Left cardiac atrium (tissue), 4 donors: ENCODE data around the gene BAZ2A. TPM values are rescaled to one million over a fixed set of nuclear protein-coding genes. Genes with fewer than 3 reads are reported as not detected.
A peak's percentile ranks its signal among the peaks of the same experiment; 100 is the strongest.

Experiments
- ATAC-seq, 2 donors: fragments of 200-7000 bp; cut with Tn5 transposase; one replicate each; pipeline ENCODE4 v1.9.1; 2020; ENCODE audit warnings: mild to moderate bottlenecking in 2 of 2, moderate library complexity in 2 of 2
- DNase-seq: peaks from one replicate; pipeline ENCODE4 v3.0.0-alpha.2; 2020
- intact Hi-C, 2 donors: fragments of 100-400 bp; cut with DNase I; formaldehyde crosslinking; loops; one replicate each; pipeline versions ENCODE4 v1.14.1 to v1.15.1; 2022 to 2023
- total RNA-seq, 2 donors: library from RNA; stranded (reverse); fragmentation: NEBNext Ultra II Directional; extraction: Animal tissue kit (Norgen Biotek cat#: 25700); gene quantifications; one replicate each; pipeline ENCODE4 v1.2.1, GENCODE V29; 2021
- donor health status: DM: no; HTN: yes; CAD: no.
- donor health status: DM: no; HTN: yes; CAD: no; lungs with severe emphysema.
- donor health status: DM: yes; HTN: yes; CAD: no.
- donor health status: Dilated cardiomyopathy.

BAZ2A gene
- total RNA-seq, 2 donors from 2014 or later = 38.3 to 54.1 TPM

DNA sequence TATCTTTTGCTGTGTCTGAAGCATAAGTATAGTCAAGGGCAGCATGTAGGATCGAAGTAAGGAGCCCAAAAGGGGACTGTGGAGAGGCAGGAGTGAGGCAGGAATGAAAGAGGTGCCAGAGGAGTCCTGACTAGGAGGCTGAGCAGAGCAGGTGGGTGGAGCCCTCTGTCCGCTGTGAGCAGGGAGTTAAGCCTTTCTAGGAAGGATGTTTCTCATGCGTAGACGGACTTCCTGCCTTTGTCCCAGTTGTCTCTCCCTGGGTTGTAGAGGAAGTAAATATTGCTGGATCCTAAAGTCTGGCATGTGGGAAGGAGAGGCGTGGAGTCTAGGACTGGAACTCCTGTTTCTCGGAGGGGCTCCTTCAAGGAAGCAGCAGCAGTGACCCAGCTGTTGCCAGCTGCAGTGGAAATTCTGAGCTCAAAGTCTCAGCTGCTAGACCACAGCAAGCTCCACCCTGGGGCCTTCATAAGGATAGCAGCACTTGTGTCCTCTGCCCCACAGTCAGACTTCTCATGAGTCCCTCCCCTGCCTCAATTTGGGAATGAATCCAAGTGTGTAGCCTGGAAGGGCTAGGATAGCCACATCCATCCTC lies 64.5 kb downstream of the BAZ2A start:
- DNase-seq (peak; percentile 90), ATAC-seq (peak; percentile 93 to 94)
- intact Hi-C loops = no loop called here

DNA sequence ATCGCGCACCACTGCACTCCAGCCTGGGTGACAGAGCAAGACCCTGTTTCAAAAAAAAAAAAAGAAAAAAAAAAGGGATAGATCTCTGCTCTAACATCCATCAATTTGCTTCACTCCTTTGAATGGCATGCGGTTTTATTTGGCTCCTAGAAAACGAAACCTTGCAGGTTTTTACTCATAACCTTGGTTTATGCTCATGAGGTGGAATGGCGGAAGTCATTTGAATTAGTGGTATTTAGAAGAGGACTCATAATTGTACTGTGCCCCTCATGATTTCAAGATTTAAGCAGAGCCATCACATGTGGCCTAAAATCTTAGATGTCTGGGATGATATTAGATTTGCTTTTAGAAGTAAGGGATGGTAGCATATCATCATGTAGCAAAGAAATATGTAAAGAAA lies 79.1 kb downstream of the BAZ2A start:
- no peak for DNase-seq
- ATAC-seq = no peak
- intact Hi-C loops = no loop called here

GRCh38 chr12:56546680-56547079 lies 83.4 kb downstream of the BAZ2A start:
- DNase-seq = no peak
- intact Hi-C loops = no loop called here
- ATAC-seq = no peak

Other genes starting within 250 kb of the BAZ2A start
- 1 to 10 TPM; 3.3 to 4.0 TPM for gene TIMELESS, start 180.9 kb downstream of the BAZ2A start, total RNA-seq
- under 1 TPM in 1 of 2 donors, not detected in 1; 0.50 TPM for gene MIP, start 175.7 kb downstream of the BAZ2A start, total RNA-seq
- gene SPRYD4, start 161.7 kb downstream of the BAZ2A start, total RNA-seq = 1 to 10 TPM; 2.3 to 3.2 TPM
- under 1 TPM; 0.35 to 0.42 TPM for gene GLS2, start 142.2 kb downstream of the BAZ2A start, total RNA-seq
- gene RBMS2, start 108.5 kb downstream of the BAZ2A start, total RNA-seq = 10 to 100 TPM; 32.6 to 40.7 TPM
- 1,000 to 10,000 TPM; 1,539 to 1,844 TPM for gene ATP5F1B, start 15.7 kb upstream of the BAZ2A start, total RNA-seq
- gene PTGES3, start 58.0 kb upstream of the BAZ2A start, total RNA-seq = 100 to 1,000 TPM; 126 to 138 TPM
- 100 to 1,000 TPM; 516 to 593 TPM for gene NACA, start 95.0 kb upstream of the BAZ2A start, total RNA-seq
- gene PRIM1, start 122.0 kb upstream of the BAZ2A start, total RNA-seq = 1 to 10 TPM; 2.7 to 5.6 TPM
- 1 to 10 TPM in 1 of 2 donors, under 1 TPM in 1; 0.84 to 1.4 TPM for gene HSD17B6, start 133.0 kb upstream of the BAZ2A start, total RNA-seq